GM12891 (cell line): Measurements from ENCODE around the gene RGL3.

Experiments
- POLR2A ChIP-seq: IDR thresholded peaks from 2 replicates; pipeline ENCODE4 v1.6.1; 2011; ENCODE audit warnings: low read depth, low read length, control low read depth
- SPI1 ChIP-seq: IDR thresholded peaks from 2 replicates; pipeline ENCODE4 v1.6.1; 2011; ENCODE audit warnings: low read depth, low read length, control low read depth

GRCh38 chr19:11426656-11427055 is 7.5 kb upstream of the RGL3 start:
- no peak for TF ChIP-seq POLR2A
- TF ChIP-seq SPI1, result no peak
